ENCODE measurements around the gene SNAI3. TPM values are rescaled to one million over a fixed set of nuclear protein-coding genes. Genes with fewer than 3 reads are reported as not detected.

The SNAI3 gene
- total and polyA plus RNA-seq, 2 of the 8 experiments (the other 6 are each of a cell fraction or from before 2014, with no cell fraction given), result 8.5 to 13.3 TPM

DNA sequence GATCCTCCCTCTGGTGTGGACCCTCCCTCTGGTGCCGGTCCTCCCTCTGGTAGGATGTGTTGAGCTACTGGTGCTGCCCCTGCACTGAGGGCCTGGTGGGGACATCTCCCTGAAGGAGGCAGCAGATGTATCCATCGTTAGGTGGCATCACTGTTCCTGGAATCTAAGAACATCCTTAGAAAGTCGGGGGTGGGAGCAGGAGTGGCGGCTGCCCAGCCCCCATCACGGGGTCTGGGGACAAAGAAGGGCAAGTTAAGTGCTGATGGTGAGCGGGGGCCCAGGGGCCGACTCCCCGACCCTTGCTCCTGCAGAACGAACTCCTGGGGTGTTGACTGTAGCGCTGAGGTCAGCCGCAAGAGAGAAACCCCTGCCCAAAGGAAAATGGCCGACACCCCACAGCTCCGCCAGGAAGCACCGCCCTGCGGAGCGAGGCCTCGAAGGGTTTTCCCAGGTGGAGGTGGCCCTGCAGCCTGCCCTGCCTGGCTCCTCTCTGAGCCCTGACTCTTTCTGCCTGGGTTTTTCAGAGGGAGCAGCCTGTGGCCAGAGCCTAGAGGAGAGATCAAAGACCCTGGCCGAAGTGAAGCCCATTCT lies 25.5 kb upstream of the SNAI3 start:
- H4K91ac ChIP-seq (replicated peaks; ENCODE audit: insufficient read length, low read length), result no peak overlapping the region
- no peak overlapping the region for H2BK15ac ChIP-seq (ENCODE audit: low read length)
- H3K23me2 ChIP-seq (ENCODE audit: low read depth, low read length), result peaks cover 3% of the 10 kb centered on the region; the same call in 1 of the 2 replicates
- no peak overlapping the region for H2AK5ac ChIP-seq (ENCODE audit: low read depth, low read length)
- no peak overlapping the region for H2AFZ ChIP-seq (ENCODE audit: low read length)
- peaks cover 0 to 18% of the 10 kb centered on the region in 2 experiments; a peak in 1 of 4 replicates for H3K79me2 ChIP-seq (ENCODE audit: control insufficient read depth in 1 of 2, insufficient read depth in 2 of 2, low read length in 2 of 2)
- H3K4me3 ChIP-seq (ENCODE audit: extremely low read depth in 1 of 4, insufficient read depth in 2 of 4, low read depth in 3 of 4, low read length in 4 of 4), result no peak overlapping the region
- no peak overlapping the region for H3K9ac ChIP-seq (replicated peaks in 1 of 4; ENCODE audit: extremely low read depth in 1 of 4, low read depth in 3 of 4, low read length in 3 of 4)
- H2BK5ac ChIP-seq (ENCODE audit: low read depth, low read length), result no peak overlapping the region
- ChIA-PET CTCF (ENCODE audit: partially characterized antibody) (interaction anchor here (1.0 to 6.3 kb wide), 4 partner anchors 14 to 99 kb away, joined by 3 to 33 read pairs (median 4); no protein-coding TSS in a partner anchor), POLR2A (ENCODE audit: partially characterized antibody) (interaction anchor here (0.9 to 2.1 kb wide), 3 partner anchors 9 to 99 kb away, joined by 3 to 6 read pairs (median 4); no protein-coding TSS in a partner anchor)
- FAIRE-seq, result no peak
- H2BK20ac ChIP-seq (ENCODE audit: low read length), result no peak overlapping the region
- H3K9me3 ChIP-seq (ENCODE audit: insufficient read depth in 2 of 2, low read depth in 1 of 2, low read length in 1 of 2), result no peaks in the 10 kb centered on the region
- no peak for TF ChIP-seq EZH2 (IDR thresholded peaks at IDR 0.05; ENCODE audit: low read depth, low read length, severe bottlenecking)
- TF ChIP-seq, protein P1, sequence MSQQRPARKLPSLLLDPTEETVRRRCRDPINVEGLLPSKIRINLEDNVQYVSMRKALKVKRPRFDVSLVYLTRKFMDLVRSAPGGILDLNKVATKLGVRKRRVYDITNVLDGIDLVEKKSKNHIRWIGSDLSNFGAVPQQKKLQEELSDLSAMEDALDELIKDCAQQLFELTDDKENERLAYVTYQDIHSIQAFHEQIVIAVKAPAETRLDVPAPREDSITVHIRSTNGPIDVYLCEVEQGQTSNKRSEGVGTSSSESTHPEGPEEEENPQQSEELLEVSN (IDR thresholded peaks at IDR 0.05), result no peak
- no peak for TF ChIP-seq KDM1A (IDR thresholded peaks at IDR 0.05; ENCODE audit: borderline replicate concordance, low read length)
- no peak for TF ChIP-seq NRF1 (IDR thresholded peaks at IDR 0.05; ENCODE audit: low read depth, low read length)
- peak; percentile 72 for TF ChIP-seq YY1 (IDR thresholded peaks at IDR 0.05; ENCODE audit: low read depth, low read length)
- no peak for TF ChIP-seq POLR2AphosphoS5 (IDR thresholded peaks at IDR 0.05; ENCODE audit: low read depth, low read length)
- 0 out of 2 replicates have a peak, but pooled peaks have one; percentile 22 for TF ChIP-seq TAF1 (IDR thresholded peaks at IDR 0.05; ENCODE audit: low read depth, low read length)
- no peak overlapping the region for H2BK120ac ChIP-seq (replicated peaks; ENCODE audit: low read depth, low read length)
- no peak overlapping the region for H2BK12ac ChIP-seq (ENCODE audit: low read depth, low read length)
- H4K20me1 ChIP-seq (replicated peaks in 1 of 2; ENCODE audit: control insufficient read depth in 1 of 2, insufficient read depth in 2 of 2, low read length in 2 of 2), result peaks cover 6 to 12% of the 10 kb centered on the region in 2 experiments
- H3K27ac ChIP-seq (ENCODE audit: low read depth, low read length), result no peak overlapping the region
- 88% methylated on average over 17 of the region's 18 CpGs; no CpG with 5 or more reads in 1 of the 2 experiments for WGBS, 2 experiments (ENCODE audit: extremely low coverage in 1 of 2, insufficient coverage in 1 of 2, insufficient read length in 1 of 2, insufficient replicate concordance in 2 of 2, low coverage in 1 of 2, low lambda C conversion rate in 2 of 2, missing lambda C conversion rate in 1 of 2)
- no peak overlapping the region for H3K18ac ChIP-seq (ENCODE audit: extremely low read depth, low read length)
- no peak overlapping the region for H3K4me2 ChIP-seq (ENCODE audit: insufficient read depth in 1 of 2, low read depth in 2 of 2, low read length in 2 of 2)
- H4K8ac ChIP-seq (ENCODE audit: extremely low read depth, insufficient read depth, low read length), result peak overlapping the region; percentile 59; the same call in 1 of the 2 replicates
- H3K27me3 ChIP-seq (replicated peaks in 1 of 4; ENCODE audit: control insufficient read depth in 3 of 4, extremely low read depth in 1 of 4, insufficient read depth in 3 of 4, low read length in 3 of 4), result no peaks in the 10 kb centered on the region
- peaks cover 4 to 30% (median 13%) of the 10 kb centered on the region in 4 experiments; a peak in 5 of 8 replicates for H3K36me3 ChIP-seq (ENCODE audit: control insufficient read depth in 2 of 4, insufficient read depth in 4 of 4, low read length in 3 of 4)
- no peak overlapping the region for H3K4ac ChIP-seq (replicated peaks; ENCODE audit: insufficient read length, low read depth, low read length)
- H3K79me1 ChIP-seq (ENCODE audit: low read depth, low read length), result peaks cover 11% of the 10 kb centered on the region
- H3K23ac ChIP-seq (ENCODE audit: insufficient read length), result no peak overlapping the region
- H3K56ac ChIP-seq (replicated peaks; ENCODE audit: insufficient read length, low read depth, low read length), result no peak overlapping the region
- no peak overlapping the region for H4K5ac ChIP-seq (ENCODE audit: insufficient read length, low read depth, low read length)
- no peak overlapping the region for H3K14ac ChIP-seq (ENCODE audit: insufficient read length)
- DNase-seq (ENCODE audit: low read depth in 1 of 2, low spot score in 2 of 2), result no peak
- H3K4me1 ChIP-seq (replicated peaks in 1 of 4; ENCODE audit: control insufficient read depth in 3 of 4, insufficient read depth in 4 of 4, low read length in 3 of 4), result peaks cover 0 to 3% (median 0%) of the 10 kb centered on the region in 4 experiments; a peak in 3 of 7 replicates

All from H1 (cell line).